Uterus (tissue), 2 donors: ENCODE results near the gene PTPRG.

Experiments
- POLR2A ChIP-seq, 2 donors: fragments of 450-650 bp; IDR thresholded peaks; one replicate each; pipeline ENCODE4 v1.6.1; 2016; ENCODE audit warnings: antibody characterized with exemption in 2 of 2, mild to moderate bottlenecking in 1 of 2, moderate library complexity in 1 of 2
- TF ChIP-seq, protein P1 (sequence below), 4 experiments: fragments of 200-600 bp in 2 of 4; fragments of 450-650 bp in 2 of 4; sonication (generic) in 2 of 4; IDR thresholded peaks; one replicate each; pipeline ENCODE4 v1.5.1; 2016 to 2019; ENCODE audit warnings: antibody characterized with exemption in 4 of 4, mild to moderate bottlenecking in 2 of 4, moderate library complexity in 1 of 4

DNA sequence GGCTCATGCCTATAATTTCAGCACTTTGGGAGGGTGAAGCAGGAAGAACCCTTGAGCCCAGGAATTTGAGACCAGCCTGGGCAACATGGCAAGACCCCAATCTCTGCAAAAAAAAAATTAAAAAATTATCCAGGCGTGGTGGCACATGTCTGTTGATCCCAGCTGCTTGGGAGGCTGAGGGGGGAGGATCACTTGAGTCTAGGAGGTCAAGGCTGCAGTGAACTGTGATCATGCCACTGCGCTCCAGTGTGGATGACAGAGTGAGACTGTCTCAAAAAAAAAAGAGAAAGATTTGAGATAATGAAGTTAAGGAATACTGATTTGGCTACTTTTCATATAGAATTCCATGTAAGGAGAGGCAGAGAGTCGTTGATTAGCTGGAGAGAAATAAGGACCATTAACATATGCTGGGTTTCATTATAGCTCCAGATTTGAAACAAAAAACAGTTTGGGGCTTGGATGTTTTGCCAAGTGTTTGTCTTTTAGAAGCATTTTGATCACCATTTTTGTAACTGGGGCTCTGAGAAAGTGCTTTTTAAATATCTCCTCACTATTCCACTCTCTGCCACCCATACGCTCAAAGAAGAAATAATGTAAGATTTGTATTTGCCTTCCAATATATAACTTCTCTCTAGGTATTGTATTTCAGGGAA, 597.8 kb downstream of the PTPRG start:
- TF ChIP-seq, protein P1, sequence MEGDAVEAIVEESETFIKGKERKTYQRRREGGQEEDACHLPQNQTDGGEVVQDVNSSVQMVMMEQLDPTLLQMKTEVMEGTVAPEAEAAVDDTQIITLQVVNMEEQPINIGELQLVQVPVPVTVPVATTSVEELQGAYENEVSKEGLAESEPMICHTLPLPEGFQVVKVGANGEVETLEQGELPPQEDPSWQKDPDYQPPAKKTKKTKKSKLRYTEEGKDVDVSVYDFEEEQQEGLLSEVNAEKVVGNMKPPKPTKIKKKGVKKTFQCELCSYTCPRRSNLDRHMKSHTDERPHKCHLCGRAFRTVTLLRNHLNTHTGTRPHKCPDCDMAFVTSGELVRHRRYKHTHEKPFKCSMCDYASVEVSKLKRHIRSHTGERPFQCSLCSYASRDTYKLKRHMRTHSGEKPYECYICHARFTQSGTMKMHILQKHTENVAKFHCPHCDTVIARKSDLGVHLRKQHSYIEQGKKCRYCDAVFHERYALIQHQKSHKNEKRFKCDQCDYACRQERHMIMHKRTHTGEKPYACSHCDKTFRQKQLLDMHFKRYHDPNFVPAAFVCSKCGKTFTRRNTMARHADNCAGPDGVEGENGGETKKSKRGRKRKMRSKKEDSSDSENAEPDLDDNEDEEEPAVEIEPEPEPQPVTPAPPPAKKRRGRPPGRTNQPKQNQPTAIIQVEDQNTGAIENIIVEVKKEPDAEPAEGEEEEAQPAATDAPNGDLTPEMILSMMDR (IDR thresholded peaks at IDR 0.05) = no peak
- no peak for TF ChIP-seq POLR2A (IDR thresholded peaks at IDR 0.05)
